GF-D8 (cell line): ENCODE data around the gene ABLIM2.

Source experiments
- DNase-seq: peaks from one replicate; lab custom pipeline; 2025; lab: John Stamatoyannopoulos, UW

Gene ABLIM2

GRCh38 chr4:8136972-8137710 lies 21.5 kb downstream of the ABLIM2 start:
- DNase-seq, result no peak

GRCh38 chr4:8136529-8136928 lies 22.1 kb downstream of the ABLIM2 start:
- DNase-seq, result no peak

- no peak for DNase-seq
Measured at GRCh38 chr4:8135666-8136065, 22.9 kb downstream of the ABLIM2 start.

GRCh38 chr4:8133897-8134563 lies 24.6 kb downstream of the ABLIM2 start:
- no peak for DNase-seq

- no peak for DNase-seq
Measured at GRCh38 chr4:8132947-8133705, 25.5 kb downstream of the ABLIM2 start.

- DNase-seq, result no peak
Measured at GRCh38 chr4:8132400-8132799, 26.2 kb downstream of the ABLIM2 start.

- no peak for DNase-seq
Measured at GRCh38 chr4:8131826-8132225, 26.8 kb downstream of the ABLIM2 start.

GRCh38 chr4:8131210-8131609 lies 27.4 kb downstream of the ABLIM2 start:
- DNase-seq, result no peak

- no peak for DNase-seq
Measured at GRCh38 chr4:8130346-8131066, 28.1 kb downstream of the ABLIM2 start.

GRCh38 chr4:8129785-8130184 lies 28.8 kb downstream of the ABLIM2 start:
- DNase-seq, result no peak

GRCh38 chr4:8129136-8129535 lies 29.5 kb downstream of the ABLIM2 start:
- no peak for DNase-seq

- no peak for DNase-seq
Measured at GRCh38 chr4:8128100-8128856, 30.3 kb downstream of the ABLIM2 start.

GRCh38 chr4:8127051-8127826 lies 31.4 kb downstream of the ABLIM2 start:
- DNase-seq, result no peak

- DNase-seq, result no peak
Measured at GRCh38 chr4:8126523-8126922, 32.1 kb downstream of the ABLIM2 start.

GRCh38 chr4:8125526-8126056 lies 33.0 kb downstream of the ABLIM2 start:
- DNase-seq, result no peak

- no peak for DNase-seq
Measured at GRCh38 chr4:8123870-8124269, 34.7 kb downstream of the ABLIM2 start.

- DNase-seq, result no peak
Measured at GRCh38 chr4:8123389-8123788, 35.2 kb downstream of the ABLIM2 start.

GRCh38 chr4:8122746-8123145 lies 35.9 kb downstream of the ABLIM2 start:
- no peak for DNase-seq

- DNase-seq, result no peak
Measured at GRCh38 chr4:8121292-8122015, 37.2 kb downstream of the ABLIM2 start.

GRCh38 chr4:8120501-8120900 lies 38.1 kb downstream of the ABLIM2 start:
- no peak for DNase-seq
